ENCODE results near the gene GAPT.

GAPT gene

GRCh38 chr5:58493141-58493540 is 1.9 kb downstream of the GAPT start:
- Histone ChIP-seq H2AFZ (no peak overlapping the region), H3K36me3 (ENCODE audit: control insufficient read depth, insufficient read depth, low read length) (no peaks in the 10 kb centered on the region), H3K9ac (no peak overlapping the region), H3K4me3 (ENCODE audit: low read depth, low read length) (no peak overlapping the region), H3K9me3 (ENCODE audit: control insufficient read depth, low read length) (no peaks in the 10 kb centered on the region), H3K4me1 (no peaks in the 10 kb centered on the region), H3K27ac (no peak overlapping the region), H3K27me3 (ENCODE audit: control insufficient read depth, insufficient read depth, low read length) (no peaks in the 10 kb centered on the region), H3K79me2 (no peaks in the 10 kb centered on the region), H3K4me2 (ENCODE audit: low read length) (no peak overlapping the region)
- TF ChIP-seq CTCF (IDR thresholded peaks at IDR 0.05), result no peak

- Histone ChIP-seq H3K9ac (no peak overlapping the region), H3K4me1 (no peaks in the 10 kb centered on the region), H2AFZ (no peak overlapping the region), H3K9me3 (ENCODE audit: control insufficient read depth, low read length) (no peaks in the 10 kb centered on the region), H3K36me3 (ENCODE audit: control insufficient read depth, insufficient read depth, low read length) (no peaks in the 10 kb centered on the region), H3K27ac (no peak overlapping the region), H3K4me2 (ENCODE audit: low read length) (no peak overlapping the region), H3K79me2 (no peaks in the 10 kb centered on the region), H3K27me3 (ENCODE audit: control insufficient read depth, insufficient read depth, low read length) (no peaks in the 10 kb centered on the region), H3K4me3 (ENCODE audit: low read depth, low read length) (no peak overlapping the region)
- no peak for TF ChIP-seq CTCF (IDR thresholded peaks at IDR 0.05)
Observed at GRCh38 chr5:58496488-58496887, 5.3 kb downstream of the GAPT start.

- Histone ChIP-seq H3K4me3 (ENCODE audit: low read depth, low read length) (no peak overlapping the region), H3K4me1 (no peaks in the 10 kb centered on the region), H3K4me2 (ENCODE audit: low read length) (no peak overlapping the region), H2AFZ (no peak overlapping the region), H3K27me3 (ENCODE audit: control insufficient read depth, insufficient read depth, low read length) (no peaks in the 10 kb centered on the region), H3K36me3 (ENCODE audit: control insufficient read depth, insufficient read depth, low read length) (no peaks in the 10 kb centered on the region), H3K79me2 (no peaks in the 10 kb centered on the region), H3K27ac (no peak overlapping the region), H3K9ac (no peak overlapping the region), H3K9me3 (ENCODE audit: control insufficient read depth, low read length) (no peaks in the 10 kb centered on the region)
- no peak for TF ChIP-seq CTCF (IDR thresholded peaks at IDR 0.05)
Observed at GRCh38 chr5:58497386-58497785, 6.2 kb downstream of the GAPT start.

- Histone ChIP-seq H3K36me3 (ENCODE audit: control insufficient read depth, insufficient read depth, low read length) (no peaks in the 10 kb centered on the region), H3K4me3 (ENCODE audit: low read depth, low read length) (no peak overlapping the region), H3K27me3 (ENCODE audit: control insufficient read depth, insufficient read depth, low read length) (no peaks in the 10 kb centered on the region), H3K9me3 (ENCODE audit: control insufficient read depth, low read length) (no peaks in the 10 kb centered on the region), H2AFZ (no peak overlapping the region), H3K4me2 (ENCODE audit: low read length) (no peak overlapping the region), H3K9ac (no peak overlapping the region), H3K79me2 (no peaks in the 10 kb centered on the region), H3K27ac (no peak overlapping the region), H3K4me1 (no peaks in the 10 kb centered on the region)
- TF ChIP-seq CTCF (IDR thresholded peaks at IDR 0.05), result no peak
Observed at GRCh38 chr5:58497921-58498320, 6.7 kb downstream of the GAPT start.

- Histone ChIP-seq H3K9ac (no peak overlapping the region), H3K4me2 (ENCODE audit: low read length) (no peak overlapping the region), H3K27me3 (ENCODE audit: control insufficient read depth, insufficient read depth, low read length) (no peaks in the 10 kb centered on the region), H3K4me3 (ENCODE audit: low read depth, low read length) (no peak overlapping the region), H3K9me3 (ENCODE audit: control insufficient read depth, low read length) (no peaks in the 10 kb centered on the region), H2AFZ (no peak overlapping the region), H3K36me3 (ENCODE audit: control insufficient read depth, insufficient read depth, low read length) (no peaks in the 10 kb centered on the region), H3K79me2 (no peaks in the 10 kb centered on the region), H3K4me1 (no peaks in the 10 kb centered on the region), H3K27ac (no peak overlapping the region)
- TF ChIP-seq CTCF (IDR thresholded peaks at IDR 0.05), result peak; percentile 73
Observed at GRCh38 chr5:58498340-58498942, 7.2 kb downstream of the GAPT start.

Measured in parathyroid adenoma (tissue), 2 donors.